SK-N-MC (cell line): ENCODE measurements around the gene PLXNA2.

Source experiments
- EZH2 ChIP-seq: fragments of 200-600 bp; sonication (generic); IDR thresholded peaks from one replicate; pipeline ENCODE4 v1.6.1; 2017; ENCODE audit warnings: antibody characterized with exemption
- POLR2AphosphoS5 ChIP-seq: IDR thresholded peaks from 2 replicates; pipeline ENCODE4 v1.6.1; 2012; ENCODE audit warnings: mild to moderate bottlenecking, low read depth, low read length, borderline replicate concordance

DNA sequence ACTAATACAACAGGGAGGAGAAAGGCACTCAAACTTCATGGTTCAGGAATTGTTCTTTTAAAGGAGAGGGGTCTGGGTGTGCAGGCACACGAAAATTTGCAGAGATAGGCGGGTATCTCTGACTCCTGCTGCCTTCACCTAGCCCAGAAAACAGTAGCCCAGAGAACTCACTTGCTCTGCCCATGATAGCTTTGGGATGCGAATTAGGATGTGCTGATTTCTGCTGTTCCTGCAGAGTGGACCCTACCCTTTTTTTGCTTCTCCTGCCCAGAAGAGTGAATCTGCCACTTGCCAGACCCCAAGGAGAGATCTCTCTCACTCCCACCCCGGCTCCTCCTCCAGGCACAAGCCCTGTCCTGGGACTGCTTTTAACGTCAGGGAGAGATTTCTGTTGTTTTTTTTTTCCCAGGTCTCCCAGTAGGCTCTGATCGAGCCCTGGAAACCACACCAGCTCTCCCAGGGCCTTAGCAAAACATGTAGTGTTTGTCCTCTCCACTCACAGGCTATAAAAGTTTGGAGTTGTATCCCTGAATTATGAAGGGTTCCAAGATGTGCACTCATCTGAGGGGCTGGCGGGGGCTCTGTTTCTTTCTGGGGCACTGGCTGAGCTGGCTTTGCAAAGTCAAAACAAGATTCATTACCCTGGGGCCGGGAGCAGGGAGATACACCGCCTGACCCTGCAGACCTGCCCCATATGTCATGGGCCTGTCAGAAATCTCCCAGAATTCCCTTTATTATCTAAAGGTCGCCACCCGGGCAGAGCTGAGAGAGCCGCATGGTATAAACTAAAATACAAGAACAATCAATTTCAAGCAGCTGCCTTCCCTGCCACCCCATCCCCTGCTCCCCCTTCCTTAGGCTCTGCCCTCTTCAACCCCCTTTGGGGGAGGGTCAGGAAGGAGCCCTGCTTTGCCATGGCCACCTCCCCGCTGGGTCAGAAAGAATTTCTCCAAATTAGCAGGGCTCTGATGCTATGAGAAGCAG is 17.9 kb downstream of the PLXNA2 start:
- TF ChIP-seq POLR2AphosphoS5 (no peak), EZH2 (no peak)
